Tibial nerve (tissue), 4 donors: ENCODE measurements around the gene COASY. TPM values are rescaled to one million over a fixed set of nuclear protein-coding genes. Genes with fewer than 3 reads are reported as not detected.

Experiments
- DNase-seq, 2 donors: peaks; one replicate each; pipeline ENCODE4 v3.0.0-alpha.2; 2019; ENCODE audit warnings: low spot score in 2 of 2
- H3K27ac ChIP-seq, 4 donors: fragments of 200-600 bp; sonication (generic) in 3 of 4; one replicate each; pipeline ENCODE4 v1.5.1; 2017 to 2019; ENCODE audit warnings: mild to moderate bottlenecking in 1 of 4
- H3K27me3 ChIP-seq, 2 donors: fragments of 200-600 bp; sonication (generic) in 1 of 2; one replicate each; pipeline versions ENCODE4 v1.5.1 to v1.6.0; 2017 to 2019
- H3K36me3 ChIP-seq, 3 donors: fragments of 200-600 bp; sonication (generic); one replicate each; pipeline ENCODE4 v1.5.1; 2018 to 2019
- H3K4me1 ChIP-seq, 4 donors: fragments of 200-600 bp; sonication (generic) in 3 of 4; one replicate each; pipeline ENCODE4 v1.5.1; 2017 to 2019
- H3K4me3 ChIP-seq, 4 donors: fragments of 200-600 bp; sonication (generic) in 3 of 4; one replicate each; pipeline ENCODE4 v1.5.1; 2017 to 2019; ENCODE audit warnings: mild to moderate bottlenecking in 1 of 4, moderate library complexity in 1 of 4
- H3K9me3 ChIP-seq, 4 donors: fragments of 200-600 bp; sonication (generic) in 3 of 4; one replicate each; pipeline ENCODE4 v1.5.1; 2017 to 2019
- EP300 ChIP-seq, 2 donors: sonication (generic); formaldehyde crosslinking; IDR thresholded peaks; one replicate each; pipeline ENCODE4 v1.6.1; 2017; ENCODE audit warnings: antibody characterized with exemption in 2 of 2, mild to moderate bottlenecking in 1 of 2
- POLR2A ChIP-seq, 2 donors: fragments of 450-650 bp; IDR thresholded peaks; one replicate each; pipeline ENCODE4 v1.6.1; 2017; ENCODE audit warnings: antibody characterized with exemption in 2 of 2, mild to moderate bottlenecking in 2 of 2, moderate library complexity in 2 of 2
- WGBS, 2 donors: methylation state at CpG; one replicate each; pipeline ENCODE4 v1.1.5; 2018; 5-methylcytosine and 5-hydroxymethylcytosine counted together
- total RNA-seq, 4 donors: library from RNA; depleted of rRNA; stranded (reverse); fragments of >200 nt; gene quantifications; one replicate each; pipeline ENCODE4 v1.1.0, GENCODE V29; 2016
- TF ChIP-seq, protein P1 (sequence below), 5 experiments: fragments of 200-600 bp in 3 of 5; fragments of 450-650 bp in 2 of 5; sonication (generic) in 3 of 5; IDR thresholded peaks; one replicate each; pipeline ENCODE4 v1.5.1; 2016 to 2019; ENCODE audit warnings: antibody characterized with exemption in 5 of 5, mild to moderate bottlenecking in 3 of 5, moderate library complexity in 2 of 5

The COASY gene
- total RNA-seq, 4 donors from 2014 or later, result 22.9 to 33.9 (median 25.5) TPM

DNA sequence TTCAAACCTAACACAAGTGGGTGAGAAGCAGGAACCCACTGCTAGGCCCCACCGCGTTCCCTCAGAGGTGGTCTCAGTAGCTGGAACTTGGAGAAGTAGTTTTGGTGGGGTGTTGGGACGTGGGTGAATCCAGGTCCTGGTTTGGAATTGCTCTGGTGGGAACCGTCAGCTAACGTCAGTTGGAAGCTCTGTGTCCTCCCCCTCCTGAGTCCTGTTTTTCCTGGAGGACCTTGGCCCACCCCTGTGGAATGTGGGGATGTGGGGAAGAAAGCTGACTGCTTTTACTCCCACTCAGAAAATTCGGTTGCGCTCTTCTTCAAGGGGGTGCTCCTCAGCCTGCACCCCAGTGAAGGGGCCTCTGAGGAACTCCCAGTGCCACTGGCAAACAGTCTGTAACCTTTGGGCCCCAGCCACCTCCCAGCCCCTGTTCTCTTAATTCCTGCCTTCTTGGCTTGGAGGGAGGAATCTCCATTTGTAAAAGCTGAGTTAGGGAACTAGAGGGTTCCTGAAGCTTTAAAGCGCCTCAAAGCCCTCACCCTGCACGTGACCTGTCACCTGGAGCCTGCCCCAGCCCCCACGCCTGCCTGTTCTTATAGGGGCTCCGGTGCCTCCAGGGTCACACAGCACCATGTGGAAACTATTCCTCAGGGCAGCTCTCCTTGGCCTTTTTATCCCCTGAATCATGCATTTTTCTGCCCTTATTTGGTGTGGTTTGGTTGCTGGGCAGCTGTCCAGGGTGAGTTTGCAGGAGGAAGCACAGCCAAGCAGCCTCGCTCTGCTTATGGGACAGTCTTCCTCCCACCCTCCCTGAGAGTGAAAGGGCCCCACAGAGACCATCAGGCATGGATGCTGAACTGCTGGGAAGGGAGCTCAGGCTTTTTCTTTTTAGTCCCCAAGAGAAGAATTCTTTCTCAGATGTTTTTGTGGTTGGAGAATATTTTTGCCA is 42.1 kb upstream of the COASY start:
- Histone ChIP-seq H3K9me3 (no peaks in the 10 kb centered on the region), H3K4me3 (peak overlapping the region in 1 of 4 donors; percentile 8), H3K36me3 (peaks cover 0 to 8% (median 0%) of the 10 kb centered on the region in 3 donors), H3K27me3 (no peaks in the 10 kb centered on the region), H3K27ac (peak overlapping the region; percentile 85 to 94 (median 90)), H3K4me1 (peaks cover 5 to 85% (median 65%) of the 10 kb centered on the region in 4 donors)
- TF ChIP-seq EP300 (IDR thresholded peaks at IDR 0.05), result peak; percentile 64 to 95
- TF ChIP-seq POLR2A (IDR thresholded peaks at IDR 0.05), result peak in 1 of 2 donors; percentile 42
- TF ChIP-seq, protein P1, sequence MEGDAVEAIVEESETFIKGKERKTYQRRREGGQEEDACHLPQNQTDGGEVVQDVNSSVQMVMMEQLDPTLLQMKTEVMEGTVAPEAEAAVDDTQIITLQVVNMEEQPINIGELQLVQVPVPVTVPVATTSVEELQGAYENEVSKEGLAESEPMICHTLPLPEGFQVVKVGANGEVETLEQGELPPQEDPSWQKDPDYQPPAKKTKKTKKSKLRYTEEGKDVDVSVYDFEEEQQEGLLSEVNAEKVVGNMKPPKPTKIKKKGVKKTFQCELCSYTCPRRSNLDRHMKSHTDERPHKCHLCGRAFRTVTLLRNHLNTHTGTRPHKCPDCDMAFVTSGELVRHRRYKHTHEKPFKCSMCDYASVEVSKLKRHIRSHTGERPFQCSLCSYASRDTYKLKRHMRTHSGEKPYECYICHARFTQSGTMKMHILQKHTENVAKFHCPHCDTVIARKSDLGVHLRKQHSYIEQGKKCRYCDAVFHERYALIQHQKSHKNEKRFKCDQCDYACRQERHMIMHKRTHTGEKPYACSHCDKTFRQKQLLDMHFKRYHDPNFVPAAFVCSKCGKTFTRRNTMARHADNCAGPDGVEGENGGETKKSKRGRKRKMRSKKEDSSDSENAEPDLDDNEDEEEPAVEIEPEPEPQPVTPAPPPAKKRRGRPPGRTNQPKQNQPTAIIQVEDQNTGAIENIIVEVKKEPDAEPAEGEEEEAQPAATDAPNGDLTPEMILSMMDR (IDR thresholded peaks at IDR 0.05), result peak in 1 of 5 experiments; percentile 23
- 3 to 10% methylated on average over 12 of the region's 12 CpGs for WGBS, 2 donors
- DNase-seq, result peak; percentile 96 to 98

DNA sequence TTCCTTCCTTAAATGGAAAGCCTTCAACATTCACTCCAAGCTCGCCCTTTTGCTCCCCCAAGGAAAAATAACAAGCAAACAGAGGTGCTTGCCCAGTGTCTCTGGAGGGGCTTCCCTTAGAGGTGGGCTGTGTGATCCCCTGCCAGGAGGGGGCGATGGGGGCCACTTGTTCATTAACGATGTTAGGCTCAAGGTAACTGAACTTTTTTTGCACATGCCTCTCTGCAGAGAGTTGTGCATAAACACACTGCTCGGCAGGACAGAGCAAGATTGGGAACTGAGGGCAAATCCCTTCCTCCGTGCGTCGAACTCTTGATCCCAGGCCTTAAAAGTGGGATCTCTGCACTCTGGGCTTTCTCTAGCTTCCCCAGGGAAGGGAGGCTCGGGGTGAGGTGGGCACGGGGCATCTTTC is 41.4 kb upstream of the COASY start:
- Histone ChIP-seq H3K27me3 (no peaks in the 10 kb centered on the region), H3K36me3 (peaks cover 0 to 5% (median 0%) of the 10 kb centered on the region in 3 donors), H3K27ac (peak overlapping the region; percentile 85 to 94 (median 90)), H3K4me3 (peak overlapping the region in 1 of 4 donors; percentile 8), H3K4me1 (peaks cover 5 to 89% (median 65%) of the 10 kb centered on the region in 4 donors), H3K9me3 (no peaks in the 10 kb centered on the region)
- TF ChIP-seq, protein P1 (IDR thresholded peaks at IDR 0.05), result no peak
- TF ChIP-seq EP300 (IDR thresholded peaks at IDR 0.05) (no peak), POLR2A (IDR thresholded peaks at IDR 0.05) (no peak)
- no peak for DNase-seq
- 5 to 20% methylated on average over 9 of the region's 9 CpGs for WGBS, 2 donors

GRCh38 chr17:42521036-42521435 is 40.9 kb upstream of the COASY start:
- H3K4me1 ChIP-seq, result peaks cover 5 to 90% (median 65%) of the 10 kb centered on the region in 4 donors
- H3K36me3 ChIP-seq, result peaks cover 0 to 3% (median 0%) of the 10 kb centered on the region in 3 donors
- 11 to 26% methylated on average over 8 of the region's 8 CpGs for WGBS, 2 donors
- H3K27me3 ChIP-seq, result no peaks in the 10 kb centered on the region
- TF ChIP-seq, protein P1 (IDR thresholded peaks at IDR 0.05), result no peak
- TF ChIP-seq EP300 (IDR thresholded peaks at IDR 0.05) (no peak), POLR2A (IDR thresholded peaks at IDR 0.05) (no peak)
- peak overlapping the region; percentile 85 to 94 (median 90) for H3K27ac ChIP-seq
- H3K9me3 ChIP-seq, result no peaks in the 10 kb centered on the region
- H3K4me3 ChIP-seq, result peak overlapping the region in 1 of 4 donors; percentile 8
- no peak for DNase-seq

- whole genome bisulfite sequencing, 2 donors, result 32 to 36% methylated on average over 8 to 10 of the region's 11 CpGs
Measured at GRCh38 chr17:42521666-42522262, 40.2 kb upstream of the COASY start.

More at GRCh38 chr17:42521666-42522262, 40.2 kb upstream of the COASY start:
- H3K27ac ChIP-seq, result peak overlapping the region; percentile 85 to 94 (median 90)
- DNase-seq, result no peak
- H3K9me3 ChIP-seq, result no peaks in the 10 kb centered on the region
- H3K4me3 ChIP-seq, result no peak overlapping the region
- H3K36me3 ChIP-seq, result no peaks in the 10 kb centered on the region
- no peaks in the 10 kb centered on the region for H3K27me3 ChIP-seq
- TF ChIP-seq EP300 (IDR thresholded peaks at IDR 0.05), result no peak
- TF ChIP-seq, protein P1 (IDR thresholded peaks at IDR 0.05), result no peak
- H3K4me1 ChIP-seq, result peaks cover 5 to 90% (median 65%) of the 10 kb centered on the region in 4 donors
